ENCODE measurements around the gene DAB1. TPM values are rescaled to one million over a fixed set of nuclear protein-coding genes. Genes with fewer than 3 reads are reported as not detected.

DAB1 gene
- total RNA-seq, 6 experiments from 2014 or later = 0.76 to 1.9 (median 1.1) TPM

- Histone ChIP-seq H3K27me3 (no peaks in the 10 kb centered on the region), H3K27ac (peak overlapping the region in 1 of 3 donors; percentile 30), H3K9me3 (no peaks in the 10 kb centered on the region), H3K4me1 (peaks cover 0 to 35% (median 9%) of the 10 kb centered on the region in 4 donors), H3K4me3 (no peak overlapping the region), H3K36me3 (peaks cover 3 to 93% (median 41%) of the 10 kb centered on the region in 4 donors)
- DNase-seq (no peak), ATAC-seq (peak; percentile 6 to 49 (median 41))
- TF ChIP-seq, protein P1, sequence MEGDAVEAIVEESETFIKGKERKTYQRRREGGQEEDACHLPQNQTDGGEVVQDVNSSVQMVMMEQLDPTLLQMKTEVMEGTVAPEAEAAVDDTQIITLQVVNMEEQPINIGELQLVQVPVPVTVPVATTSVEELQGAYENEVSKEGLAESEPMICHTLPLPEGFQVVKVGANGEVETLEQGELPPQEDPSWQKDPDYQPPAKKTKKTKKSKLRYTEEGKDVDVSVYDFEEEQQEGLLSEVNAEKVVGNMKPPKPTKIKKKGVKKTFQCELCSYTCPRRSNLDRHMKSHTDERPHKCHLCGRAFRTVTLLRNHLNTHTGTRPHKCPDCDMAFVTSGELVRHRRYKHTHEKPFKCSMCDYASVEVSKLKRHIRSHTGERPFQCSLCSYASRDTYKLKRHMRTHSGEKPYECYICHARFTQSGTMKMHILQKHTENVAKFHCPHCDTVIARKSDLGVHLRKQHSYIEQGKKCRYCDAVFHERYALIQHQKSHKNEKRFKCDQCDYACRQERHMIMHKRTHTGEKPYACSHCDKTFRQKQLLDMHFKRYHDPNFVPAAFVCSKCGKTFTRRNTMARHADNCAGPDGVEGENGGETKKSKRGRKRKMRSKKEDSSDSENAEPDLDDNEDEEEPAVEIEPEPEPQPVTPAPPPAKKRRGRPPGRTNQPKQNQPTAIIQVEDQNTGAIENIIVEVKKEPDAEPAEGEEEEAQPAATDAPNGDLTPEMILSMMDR (IDR thresholded peaks at IDR 0.05) = no peak
- no peak for TF ChIP-seq POLR2A (IDR thresholded peaks at IDR 0.05)
- intact Hi-C loops (cut with DNase I) = no loop called here
- 66% methylated on average over 8 of the region's 8 CpGs for WGBS (ENCODE audit: insufficient coverage, low coverage, low lambda C conversion rate, missing lambda C conversion rate)
These were observed 471.4 kb downstream of the DAB1 start for GRCh38 chr1:56952501-56952900.

DNA sequence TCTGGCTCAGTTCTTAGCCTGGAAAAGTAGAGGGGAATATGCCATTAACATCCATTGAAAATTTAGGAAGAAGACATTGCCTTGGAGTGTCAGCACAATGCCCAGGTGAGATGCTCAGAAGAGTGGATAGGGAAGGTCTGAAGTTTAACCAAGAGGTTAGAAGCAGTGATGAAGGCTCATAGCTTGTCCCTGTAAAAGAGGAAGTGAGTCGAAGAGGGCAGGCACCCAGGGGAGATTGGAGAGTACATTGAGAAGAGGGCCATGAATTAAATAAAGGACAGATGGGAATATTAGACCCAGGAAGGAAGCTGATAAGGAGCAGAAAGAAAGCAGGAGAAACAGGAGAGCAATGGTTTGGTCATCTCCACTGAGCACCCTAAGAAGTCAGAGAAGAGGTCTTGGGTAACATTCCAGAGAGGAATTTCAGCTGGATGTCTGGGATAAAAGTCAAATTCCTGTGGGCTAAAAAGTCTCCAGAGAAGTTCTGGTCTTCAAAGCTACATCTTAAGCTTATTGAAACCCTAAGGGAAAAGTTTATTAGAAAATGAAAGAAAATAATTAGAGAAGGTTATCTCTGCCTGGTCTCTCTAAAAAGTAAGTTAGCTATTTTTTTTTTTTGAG is 475.3 kb downstream of the DAB1 start:
- WGBS (ENCODE audit: insufficient coverage, low coverage, low lambda C conversion rate, missing lambda C conversion rate) = 89% methylated on average over 1 of the region's 1 CpG
- peaks cover 0 to 28% (median 0%) of the 10 kb centered on the region in 4 donors for H3K4me1 ChIP-seq
- no peak for TF ChIP-seq POLR2A (IDR thresholded peaks at IDR 0.05)
- TF ChIP-seq, protein P1 (IDR thresholded peaks at IDR 0.05) = no peak
- H3K4me3 ChIP-seq = no peak overlapping the region
- peaks cover 5 to 87% (median 40%) of the 10 kb centered on the region in 4 donors for H3K36me3 ChIP-seq
- H3K27ac ChIP-seq = no peak overlapping the region
- ATAC-seq (no peak), DNase-seq (no peak)
- no peaks in the 10 kb centered on the region for H3K9me3 ChIP-seq
- intact Hi-C loops (cut with DNase I) = no loop called here
- no peaks in the 10 kb centered on the region for H3K27me3 ChIP-seq

Measured in right lobe of liver (tissue), 6 donors.